ENCODE measurements around the gene HILPDA.

- peak in 1 of 3 experiments; percentile 25 for TF ChIP-seq CTCF (IDR thresholded peaks at IDR 0.05)
- peak; percentile 5 for TF ChIP-seq POLR2A (IDR thresholded peaks at IDR 0.05)
These were observed 21.0 kb downstream of the HILPDA start, which contains the start of gene METTL2B for GRCh38 chr7:128476402-128477335.
